ENCODE measurements around the gene AGMO. TPM values are rescaled to one million over a fixed set of nuclear protein-coding genes. Genes with fewer than 3 reads are reported as not detected.

The AGMO gene
- total RNA-seq, 1 experiment from 2014 or later: 0.77 TPM

- no peak overlapping the region for H3K4me3 Mint-ChIP-seq
- ATAC-seq (no peak), DNase-seq (ENCODE audit: low spot score) (no peak)
- H3K9me3 Mint-ChIP-seq: peaks cover under 1% of the 10 kb centered on the region; the same call in 1 of the 2 replicates
- H3K27ac Mint-ChIP-seq: no peak overlapping the region
- H3K36me3 Mint-ChIP-seq: no peaks in the 10 kb centered on the region
- H3K4me1 Mint-ChIP-seq: no peaks in the 10 kb centered on the region
- POLR2A ChIA-PET: no interaction called here
- CTCF ChIA-PET: no interaction called here
- no peaks in the 10 kb centered on the region for H3K27me3 Mint-ChIP-seq (ENCODE audit: low read depth)
- TF ChIP-seq IRF1 (CRISPR knock-in tag; IDR thresholded peaks at IDR 0.05): no peak
- TF ChIP-seq USF1 (CRISPR knock-in tag; IDR thresholded peaks at IDR 0.05): no peak
- no peak for TF ChIP-seq TCF7 (CRISPR knock-in tag; IDR thresholded peaks at IDR 0.05; ENCODE audit: low read depth)
- TF ChIP-seq MLX (CRISPR knock-in tag; IDR thresholded peaks at IDR 0.05): no peak
- TF ChIP-seq MYBL2 (CRISPR knock-in tag; IDR thresholded peaks at IDR 0.05): no peak
- TF ChIP-seq ZNF121 (CRISPR knock-in tag; IDR thresholded peaks at IDR 0.05): no peak
- no peak for TF ChIP-seq CREB1 (CRISPR knock-in tag; IDR thresholded peaks at IDR 0.05)
- no peak for TF ChIP-seq KAT7 (CRISPR knock-in tag; IDR thresholded peaks at IDR 0.05; ENCODE audit: borderline replicate concordance)
- TF ChIP-seq EMX1 (CRISPR knock-in tag; IDR thresholded peaks at IDR 0.05): no peak
- TF ChIP-seq MAX (CRISPR knock-in tag; IDR thresholded peaks at IDR 0.05): no peak
- TF ChIP-seq NR3C1 (CRISPR knock-in tag; conservative IDR thresholded peaks at IDR 0.05; ENCODE audit: low read depth): no peak
- TF ChIP-seq NFE2L1 (CRISPR knock-in tag; IDR thresholded peaks at IDR 0.05): no peak
- TF ChIP-seq AR (CRISPR knock-in tag; IDR thresholded peaks at IDR 0.05): no peak
- TF ChIP-seq ZNF671 (CRISPR knock-in tag; IDR thresholded peaks at IDR 0.05): no peak
- no peak for TF ChIP-seq ELF4 (CRISPR knock-in tag; IDR thresholded peaks at IDR 0.05; ENCODE audit: low read depth)
- TF ChIP-seq GRHL2 (CRISPR knock-in tag; IDR thresholded peaks at IDR 0.05; ENCODE audit: insufficient replicate concordance, severe bottlenecking): no peak
- TF ChIP-seq ZNF317 (CRISPR knock-in tag; IDR thresholded peaks at IDR 0.05; ENCODE audit: borderline replicate concordance, low read depth): no peak
- TF ChIP-seq NFATC4 (CRISPR knock-in tag; IDR thresholded peaks at IDR 0.05): no peak
Observed at GRCh38 chr7:15577600-15577999, 15.8 kb upstream of the AGMO start.

- Mint-ChIP-seq H3K9me3 (0 out of 2 replicates have a peak, but pooled peaks cover 3% of the 10 kb centered on the region), H3K4me1 (no peaks in the 10 kb centered on the region), H3K4me3 (no peak overlapping the region), H3K36me3 (no peaks in the 10 kb centered on the region), H3K27ac (no peak overlapping the region), H3K27me3 (ENCODE audit: low read depth) (no peaks in the 10 kb centered on the region)
- ChIA-PET POLR2A (interaction anchor here (0.6 kb wide), 1 partner anchor 134 kb away, joined by 4 read pairs; no protein-coding TSS in a partner anchor), CTCF (no interaction called here)
- TF ChIP-seq FOXP1 (CRISPR knock-in tag; IDR thresholded peaks at IDR 0.05; ENCODE audit: borderline replicate concordance) (no peak), AFF4 (CRISPR knock-in tag; IDR thresholded peaks at IDR 0.05; ENCODE audit: borderline replicate concordance) (no peak)
- DNase-seq (ENCODE audit: low spot score) (no peak), ATAC-seq (no peak)
Observed at GRCh38 chr7:15571301-15571878, 9.6 kb upstream of the AGMO start.
